KMS-11 (cell line): Measurements from ENCODE around the gene LSM14B.

Experiments used
- H2AFZ ChIP-seq: fragments of 200-600 bp; sonication (generic); 2 replicates; pipeline ENCODE4 v1.6.1; 2016; ENCODE audit warnings: antibody characterized with exemption, mixed run types, low read depth
- H3K27ac ChIP-seq: fragments of 200-600 bp; sonication (generic); 2 replicates; pipeline ENCODE4 v1.6.1; 2016; ENCODE audit warnings: mild to moderate bottlenecking, mixed run types
- H3K27me3 ChIP-seq: fragments of 200-600 bp; sonication (generic); 2 replicates; pipeline ENCODE4 v1.6.1; 2017; ENCODE audit warnings: mild to moderate bottlenecking, low read depth, mixed run types, moderate library complexity; ENCODE audit not compliant: insufficient read depth
- H3K36me3 ChIP-seq: fragments of 200-600 bp; sonication (generic); 2 replicates; pipeline ENCODE4 v1.6.1; 2017; ENCODE audit warnings: mild to moderate bottlenecking, mixed run types; ENCODE audit not compliant: insufficient read depth
- H3K4me1 ChIP-seq: fragments of 200-600 bp; sonication (generic); 2 replicates; pipeline ENCODE4 v1.6.1; 2016; ENCODE audit warnings: mild to moderate bottlenecking, low read depth, mixed run types; ENCODE audit not compliant: poor library complexity, severe bottlenecking
- H3K4me2 ChIP-seq: fragments of 200-600 bp; sonication (generic); 2 replicates; pipeline ENCODE4 v1.7.0; 2016; ENCODE audit warnings: mild to moderate bottlenecking, mixed run types
- H3K4me3 ChIP-seq: fragments of 200-600 bp; sonication (generic); IDR thresholded peaks from 2 replicates; pipeline ENCODE4 v1.6.1; 2017; ENCODE audit warnings: low read depth, low read length, mixed read lengths; ENCODE audit not compliant: insufficient read depth
- H3K79me2 ChIP-seq: fragments of 200-600 bp; sonication (generic); 2 replicates; pipeline ENCODE4 v1.6.1; 2016; ENCODE audit warnings: low read depth, mixed run types; ENCODE audit not compliant: insufficient read depth
- H3K9ac ChIP-seq: fragments of 200-600 bp; sonication (generic); 2 replicates; pipeline ENCODE4 v1.6.1; 2016; ENCODE audit warnings: mild to moderate bottlenecking, mixed run types
- H4K20me1 ChIP-seq: fragments of 200-600 bp; sonication (generic); 2 replicates; pipeline ENCODE4 v1.6.1; 2016; ENCODE audit warnings: mild to moderate bottlenecking, mixed run types; ENCODE audit not compliant: insufficient read depth
- TF ChIP-seq, protein P1 (sequence below): fragments of 200-600 bp; sonication (generic); conservative IDR thresholded peaks from 2 replicates; pipeline ENCODE4 v1.6.1; 2017; ENCODE audit warnings: low read depth, mild to moderate bottlenecking, antibody characterized with exemption, low read length, moderate library complexity, mixed read lengths

LSM14B gene

DNA sequence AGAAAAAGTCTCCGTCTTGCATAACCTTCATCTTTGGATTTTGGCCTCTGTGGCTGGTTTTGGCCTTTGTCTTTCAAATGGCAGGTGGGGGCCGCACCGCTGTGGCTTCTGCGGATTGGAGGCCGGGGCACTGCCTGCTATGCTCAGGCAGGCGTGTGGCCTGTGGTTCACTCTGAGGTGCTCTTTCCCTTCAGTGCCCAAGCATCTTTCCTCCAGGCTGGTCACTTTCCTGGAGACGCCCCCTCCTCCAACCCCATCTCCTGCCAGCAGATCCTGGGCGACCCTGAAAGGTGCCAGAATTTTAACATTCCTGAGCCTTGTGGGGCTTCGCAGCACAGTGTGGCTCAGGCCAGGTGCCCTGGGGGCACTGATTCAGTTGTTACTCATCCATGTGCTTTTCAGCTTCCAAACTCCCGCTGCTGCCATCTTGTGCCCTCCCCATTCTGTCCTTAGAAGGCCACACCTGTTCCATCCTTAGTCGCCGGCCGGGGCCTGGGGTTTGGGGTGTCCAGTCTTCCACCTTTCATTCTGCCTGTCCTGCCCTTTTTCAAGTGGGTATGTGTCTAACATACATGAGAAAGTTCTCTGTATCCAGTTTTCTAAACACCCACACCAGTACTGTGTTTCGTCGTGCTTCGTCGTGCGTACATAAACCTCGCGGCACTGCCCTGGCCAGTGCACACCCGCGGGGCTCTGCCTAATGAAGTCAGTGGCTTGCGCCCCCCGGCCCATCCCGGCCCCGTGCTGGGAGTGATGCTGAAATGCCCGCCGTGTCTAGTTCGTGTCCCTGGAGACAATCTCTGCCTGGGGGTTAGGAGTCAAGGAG, 33.4 kb downstream of the LSM14B start:
- Histone ChIP-seq H4K20me1 (no peaks in the 10 kb centered on the region), H3K4me1 (no peaks in the 10 kb centered on the region), H3K4me3 (no peak overlapping the region), H3K27ac (no peak overlapping the region), H3K27me3 (no peaks in the 10 kb centered on the region), H3K79me2 (peaks cover 9% of the 10 kb centered on the region; the same call in 1 of the 2 replicates), H3K9ac (no peak overlapping the region), H3K4me2 (no peak overlapping the region), H2AFZ (no peak overlapping the region), H3K36me3 (no peaks in the 10 kb centered on the region)
- TF ChIP-seq, protein P1, sequence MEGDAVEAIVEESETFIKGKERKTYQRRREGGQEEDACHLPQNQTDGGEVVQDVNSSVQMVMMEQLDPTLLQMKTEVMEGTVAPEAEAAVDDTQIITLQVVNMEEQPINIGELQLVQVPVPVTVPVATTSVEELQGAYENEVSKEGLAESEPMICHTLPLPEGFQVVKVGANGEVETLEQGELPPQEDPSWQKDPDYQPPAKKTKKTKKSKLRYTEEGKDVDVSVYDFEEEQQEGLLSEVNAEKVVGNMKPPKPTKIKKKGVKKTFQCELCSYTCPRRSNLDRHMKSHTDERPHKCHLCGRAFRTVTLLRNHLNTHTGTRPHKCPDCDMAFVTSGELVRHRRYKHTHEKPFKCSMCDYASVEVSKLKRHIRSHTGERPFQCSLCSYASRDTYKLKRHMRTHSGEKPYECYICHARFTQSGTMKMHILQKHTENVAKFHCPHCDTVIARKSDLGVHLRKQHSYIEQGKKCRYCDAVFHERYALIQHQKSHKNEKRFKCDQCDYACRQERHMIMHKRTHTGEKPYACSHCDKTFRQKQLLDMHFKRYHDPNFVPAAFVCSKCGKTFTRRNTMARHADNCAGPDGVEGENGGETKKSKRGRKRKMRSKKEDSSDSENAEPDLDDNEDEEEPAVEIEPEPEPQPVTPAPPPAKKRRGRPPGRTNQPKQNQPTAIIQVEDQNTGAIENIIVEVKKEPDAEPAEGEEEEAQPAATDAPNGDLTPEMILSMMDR: no peak

DNA sequence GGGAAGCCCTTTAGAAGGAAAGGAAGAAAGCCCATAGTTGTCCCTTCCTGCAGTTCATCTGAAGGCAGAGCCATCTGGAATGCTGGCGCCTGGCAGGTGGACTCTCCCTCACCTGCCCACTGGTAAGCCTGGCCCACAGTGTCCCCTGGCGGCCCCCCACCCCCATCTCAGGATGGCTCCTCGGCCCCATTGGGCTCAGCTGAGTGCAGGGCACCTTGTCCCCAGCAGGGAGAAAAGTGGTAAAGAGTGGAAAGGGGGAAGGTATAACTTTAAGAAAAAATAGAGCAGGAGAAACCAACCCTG, 33.9 kb downstream of the LSM14B start:
- TF ChIP-seq, protein P1: no peak
- H3K4me1 ChIP-seq: no peaks in the 10 kb centered on the region
- H2AFZ ChIP-seq: no peak overlapping the region
- no peaks in the 10 kb centered on the region for H4K20me1 ChIP-seq
- H3K4me3 ChIP-seq: no peak overlapping the region
- H3K27ac ChIP-seq: no peak overlapping the region
- H3K9ac ChIP-seq: no peak overlapping the region
- H3K27me3 ChIP-seq: no peaks in the 10 kb centered on the region
- no peaks in the 10 kb centered on the region for H3K36me3 ChIP-seq
- peaks cover 9% of the 10 kb centered on the region; the same call in 1 of the 2 replicates for H3K79me2 ChIP-seq
- no peak overlapping the region for H3K4me2 ChIP-seq

DNA sequence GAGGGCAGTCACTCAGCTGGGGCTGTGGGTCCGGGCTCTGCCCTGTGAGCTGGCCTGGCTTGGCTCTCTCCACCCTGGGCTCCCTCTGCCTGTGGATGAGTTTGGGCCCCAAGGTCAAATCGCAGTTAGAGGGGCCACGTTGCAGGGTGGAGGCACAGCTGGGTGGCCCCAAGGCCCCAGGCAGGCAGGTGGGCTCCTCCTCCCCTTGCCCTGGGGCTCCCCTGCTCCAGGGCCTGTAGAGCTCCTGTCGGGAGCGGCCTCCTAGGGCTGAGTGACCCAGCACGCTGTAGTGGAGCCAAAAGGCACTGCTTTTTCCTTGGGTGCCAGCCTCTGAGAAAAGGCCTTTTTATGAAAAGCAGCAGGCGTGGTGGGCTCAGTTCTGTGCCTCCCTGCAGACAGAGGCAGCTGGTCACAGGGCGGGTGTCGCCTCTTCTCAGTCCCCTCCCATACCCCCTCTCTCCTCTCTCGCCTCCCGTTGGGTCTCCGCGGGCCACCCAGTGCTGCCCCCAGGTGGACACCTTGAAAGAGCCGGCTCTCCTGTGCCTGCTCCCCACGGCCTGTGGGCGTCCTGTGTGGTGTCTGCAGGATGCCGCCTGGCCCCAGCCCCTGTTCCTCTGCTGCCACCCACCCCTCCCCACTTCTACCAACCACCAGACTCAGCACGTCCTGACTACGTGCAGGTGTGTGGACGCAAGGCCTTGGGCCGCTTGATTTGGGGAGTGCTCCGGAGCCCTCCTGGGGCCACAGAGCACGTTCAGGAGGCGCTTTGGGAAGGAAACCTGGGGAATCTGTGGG, 34.5 kb downstream of the LSM14B start:
- Histone ChIP-seq H3K79me2 (peaks cover 9% of the 10 kb centered on the region; the same call in 1 of the 2 replicates), H3K36me3 (no peaks in the 10 kb centered on the region), H3K9ac (no peak overlapping the region), H3K4me2 (no peak overlapping the region), H3K4me3 (no peak overlapping the region), H3K27me3 (no peaks in the 10 kb centered on the region), H4K20me1 (no peaks in the 10 kb centered on the region), H2AFZ (no peak overlapping the region), H3K4me1 (no peaks in the 10 kb centered on the region), H3K27ac (no peak overlapping the region)
- TF ChIP-seq, protein P1: peak; percentile 49

DNA sequence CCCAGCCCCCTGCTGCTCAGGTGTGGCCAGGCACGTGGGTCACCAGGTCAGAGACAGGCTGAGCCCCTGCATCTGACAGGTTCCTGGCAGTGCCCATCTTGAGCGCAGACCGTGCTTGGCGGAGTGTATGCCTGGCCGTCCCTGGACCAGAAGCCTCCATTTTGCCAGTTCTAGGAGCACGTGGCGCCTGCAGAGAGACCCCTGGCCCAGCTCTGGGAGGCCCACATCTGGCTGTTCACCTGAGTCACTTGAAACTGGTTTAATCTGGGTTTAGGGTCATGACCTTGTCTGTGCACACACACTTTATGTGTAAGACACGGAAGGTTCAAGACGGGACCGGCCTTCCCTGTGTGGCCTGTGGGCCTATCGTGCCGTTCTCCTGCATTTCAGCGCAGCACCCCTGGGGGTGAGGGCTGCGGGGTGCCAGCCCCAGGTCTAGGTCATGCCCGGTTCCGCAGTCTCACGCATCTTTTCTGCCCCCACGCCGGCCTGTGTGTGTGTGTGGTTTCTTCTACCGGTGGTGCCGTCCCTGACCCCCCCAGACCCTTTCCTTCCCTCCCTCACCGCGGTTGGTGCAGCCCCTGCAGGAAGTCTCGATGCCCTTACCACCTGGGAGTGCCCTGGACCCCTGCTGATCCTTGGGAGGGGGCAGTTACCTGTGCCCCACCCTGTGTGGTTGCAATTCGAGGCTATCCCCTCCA, 35.3 kb downstream of the LSM14B start:
- Histone ChIP-seq H3K4me3 (no peak overlapping the region), H2AFZ (no peak overlapping the region), H3K9ac (no peak overlapping the region), H3K79me2 (peaks cover 9% of the 10 kb centered on the region; the same call in 1 of the 2 replicates), H3K27ac (no peak overlapping the region), H3K4me1 (no peaks in the 10 kb centered on the region), H4K20me1 (no peaks in the 10 kb centered on the region), H3K36me3 (no peaks in the 10 kb centered on the region), H3K4me2 (no peak overlapping the region), H3K27me3 (no peaks in the 10 kb centered on the region)
- TF ChIP-seq, protein P1: no peak
